Fibroblast of lung (primary cell): Measurements from ENCODE around the gene CDCP2.

Experiments
- EZH2 ChIP-seq: IDR thresholded peaks from 2 replicates; pipeline ENCODE4 v1.5.1; 2012; ENCODE audit warnings: low read length, control low read depth, mild to moderate bottlenecking; ENCODE audit errors: missing control alignments
- TF ChIP-seq, protein P1 (sequence below), 2 donors: IDR thresholded peaks in 1 of 2; conservative IDR thresholded peaks in 1 of 2; 1 replicate in 1 of 2; 2 replicates in 1 of 2; pipeline ENCODE4 v1.5.1; 2011 to 2012; ENCODE audit warnings: low read length in 2 of 2, control low read depth in 1 of 2, inconsistent platforms in 1 of 2, low read depth in 1 of 2, mild to moderate bottlenecking in 1 of 2

DNA sequence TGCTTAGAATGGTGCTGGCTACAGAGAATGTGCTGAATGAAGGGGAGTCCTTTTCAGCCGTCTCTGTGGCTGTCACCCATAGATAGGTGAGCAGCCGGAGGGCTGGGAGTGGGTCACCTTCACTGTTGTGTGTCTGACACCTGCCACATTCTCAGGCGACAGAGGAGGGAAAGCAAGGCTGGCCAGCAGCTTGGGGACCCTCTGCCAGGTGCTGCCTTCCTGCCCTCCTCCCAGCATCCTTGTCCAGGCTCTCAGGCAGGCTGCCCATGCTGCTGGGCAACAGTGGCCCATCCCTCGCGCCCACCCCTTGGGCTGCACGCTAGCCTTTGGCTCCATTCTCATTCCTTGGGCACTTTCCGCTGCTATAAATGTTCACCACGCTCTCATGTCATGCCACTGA, 24.9 kb upstream of the CDCP2 start:
- TF ChIP-seq EZH2, result no peak
- TF ChIP-seq, protein P1, sequence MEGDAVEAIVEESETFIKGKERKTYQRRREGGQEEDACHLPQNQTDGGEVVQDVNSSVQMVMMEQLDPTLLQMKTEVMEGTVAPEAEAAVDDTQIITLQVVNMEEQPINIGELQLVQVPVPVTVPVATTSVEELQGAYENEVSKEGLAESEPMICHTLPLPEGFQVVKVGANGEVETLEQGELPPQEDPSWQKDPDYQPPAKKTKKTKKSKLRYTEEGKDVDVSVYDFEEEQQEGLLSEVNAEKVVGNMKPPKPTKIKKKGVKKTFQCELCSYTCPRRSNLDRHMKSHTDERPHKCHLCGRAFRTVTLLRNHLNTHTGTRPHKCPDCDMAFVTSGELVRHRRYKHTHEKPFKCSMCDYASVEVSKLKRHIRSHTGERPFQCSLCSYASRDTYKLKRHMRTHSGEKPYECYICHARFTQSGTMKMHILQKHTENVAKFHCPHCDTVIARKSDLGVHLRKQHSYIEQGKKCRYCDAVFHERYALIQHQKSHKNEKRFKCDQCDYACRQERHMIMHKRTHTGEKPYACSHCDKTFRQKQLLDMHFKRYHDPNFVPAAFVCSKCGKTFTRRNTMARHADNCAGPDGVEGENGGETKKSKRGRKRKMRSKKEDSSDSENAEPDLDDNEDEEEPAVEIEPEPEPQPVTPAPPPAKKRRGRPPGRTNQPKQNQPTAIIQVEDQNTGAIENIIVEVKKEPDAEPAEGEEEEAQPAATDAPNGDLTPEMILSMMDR (conservative IDR thresholded peaks at IDR 0.05 in 1 of 2, IDR thresholded peaks at IDR 0.05 in 1 of 2; ENCODE audit: low read depth in 1 of 2, low read length in 2 of 2), result no peak
